Neural crest cell (in vitro differentiated cells): ENCODE data around the gene SF1. TPM values are rescaled to one million over a fixed set of nuclear protein-coding genes. Genes with fewer than 3 reads are reported as not detected.

Experiments used
- DNase-seq: peaks from one replicate; pipeline ENCODE4 v3.0.0; 2021; ENCODE audit warnings: low read depth, mixed read lengths, low spot score
- H3K27ac Mint-ChIP-seq: one replicate; pipeline ENCODE4 v1.8.0; 2021; ENCODE audit warnings: mild to moderate bottlenecking, mixed read lengths; ENCODE audit not compliant: unreplicated experiment
- H3K27me3 Mint-ChIP-seq: 2 replicates; pipeline ENCODE4 v1.8.0; 2021; ENCODE audit warnings: low read depth, mild to moderate bottlenecking, mixed read lengths
- H3K36me3 Mint-ChIP-seq: 2 replicates; pipeline ENCODE4 v1.8.0; 2021; ENCODE audit warnings: low read depth, mild to moderate bottlenecking, mixed read lengths
- H3K4me1 Mint-ChIP-seq: 2 replicates; pipeline ENCODE4 v1.8.0; 2021; ENCODE audit warnings: mixed read lengths
- H3K4me3 Mint-ChIP-seq: one replicate; pipeline ENCODE4 v1.8.0; 2021; ENCODE audit warnings: mild to moderate bottlenecking, mixed read lengths
- H3K9me3 Mint-ChIP-seq: 2 replicates; pipeline ENCODE4 v1.8.0; 2021; ENCODE audit warnings: mixed read lengths
- total RNA-seq: library from RNA; stranded (reverse); gene quantifications from 2 replicates; pipeline ENCODE4 v1.2.1, GENCODE V29; 2021
- TF ChIP-seq, protein P1 (sequence below): fragments of 200-600 bp; sonication (generic); conservative IDR thresholded peaks from 2 replicates; pipeline ENCODE4 v1.5.0; 2021; ENCODE audit warnings: antibody characterized with exemption, mild to moderate bottlenecking

SF1 gene
- total RNA-seq, 1 donor from 2014 or later, result 592 TPM

DNA sequence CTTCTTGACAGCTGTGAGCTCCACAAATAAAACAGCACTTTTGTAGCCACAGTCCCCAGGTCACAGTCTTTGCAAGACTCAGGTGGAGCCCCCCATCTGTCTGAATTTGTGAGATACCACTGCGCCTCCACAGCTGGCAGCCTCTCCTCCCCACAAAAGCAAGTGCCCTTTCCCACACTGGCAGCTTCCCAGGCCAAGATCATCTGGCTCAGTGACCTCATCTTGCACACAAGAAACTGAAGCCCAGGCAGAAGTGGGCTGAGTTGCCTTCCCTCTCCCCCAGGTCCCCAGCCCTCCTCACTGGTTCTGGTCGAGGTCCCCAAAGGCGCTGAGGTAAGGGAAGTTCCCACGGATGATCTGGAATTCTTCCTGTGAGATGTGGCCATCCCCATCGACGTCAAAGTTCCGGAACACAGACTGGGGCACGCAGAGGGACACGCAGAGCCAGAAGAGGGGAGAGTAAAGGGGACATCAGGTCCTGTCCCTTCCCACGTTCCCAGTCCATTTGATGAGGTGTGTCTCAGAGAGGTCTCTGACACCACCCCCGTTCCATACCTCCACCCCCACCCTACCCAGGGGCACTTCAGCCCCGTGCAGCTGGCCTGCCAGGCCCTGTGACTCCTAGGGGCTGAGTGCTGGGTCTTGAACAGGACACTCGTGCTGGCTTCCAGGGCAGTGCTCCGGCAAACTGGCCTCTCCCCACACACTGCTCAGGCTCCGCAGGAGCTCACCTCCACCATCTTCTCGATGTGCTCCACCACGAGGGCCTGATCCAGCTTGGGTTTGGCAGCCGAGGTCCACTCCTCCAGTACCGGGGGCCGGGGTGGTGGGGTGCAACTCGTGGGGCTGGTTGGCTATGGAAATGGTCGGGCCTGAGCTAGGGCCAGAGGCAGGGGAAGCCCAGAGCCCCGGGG is 43.3 kb downstream of the SF1 start:
- no peaks in the 10 kb centered on the region for H3K36me3 Mint-ChIP-seq
- H3K9me3 Mint-ChIP-seq, result peaks cover 4% of the 10 kb centered on the region
- no peak overlapping the region for H3K27ac Mint-ChIP-seq
- TF ChIP-seq, protein P1, sequence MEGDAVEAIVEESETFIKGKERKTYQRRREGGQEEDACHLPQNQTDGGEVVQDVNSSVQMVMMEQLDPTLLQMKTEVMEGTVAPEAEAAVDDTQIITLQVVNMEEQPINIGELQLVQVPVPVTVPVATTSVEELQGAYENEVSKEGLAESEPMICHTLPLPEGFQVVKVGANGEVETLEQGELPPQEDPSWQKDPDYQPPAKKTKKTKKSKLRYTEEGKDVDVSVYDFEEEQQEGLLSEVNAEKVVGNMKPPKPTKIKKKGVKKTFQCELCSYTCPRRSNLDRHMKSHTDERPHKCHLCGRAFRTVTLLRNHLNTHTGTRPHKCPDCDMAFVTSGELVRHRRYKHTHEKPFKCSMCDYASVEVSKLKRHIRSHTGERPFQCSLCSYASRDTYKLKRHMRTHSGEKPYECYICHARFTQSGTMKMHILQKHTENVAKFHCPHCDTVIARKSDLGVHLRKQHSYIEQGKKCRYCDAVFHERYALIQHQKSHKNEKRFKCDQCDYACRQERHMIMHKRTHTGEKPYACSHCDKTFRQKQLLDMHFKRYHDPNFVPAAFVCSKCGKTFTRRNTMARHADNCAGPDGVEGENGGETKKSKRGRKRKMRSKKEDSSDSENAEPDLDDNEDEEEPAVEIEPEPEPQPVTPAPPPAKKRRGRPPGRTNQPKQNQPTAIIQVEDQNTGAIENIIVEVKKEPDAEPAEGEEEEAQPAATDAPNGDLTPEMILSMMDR, result no peak
- DNase-seq, result no peak
- peaks cover 25% of the 10 kb centered on the region for H3K27me3 Mint-ChIP-seq
- peaks cover 8% of the 10 kb centered on the region for H3K4me1 Mint-ChIP-seq
- no peak overlapping the region for H3K4me3 Mint-ChIP-seq

DNA sequence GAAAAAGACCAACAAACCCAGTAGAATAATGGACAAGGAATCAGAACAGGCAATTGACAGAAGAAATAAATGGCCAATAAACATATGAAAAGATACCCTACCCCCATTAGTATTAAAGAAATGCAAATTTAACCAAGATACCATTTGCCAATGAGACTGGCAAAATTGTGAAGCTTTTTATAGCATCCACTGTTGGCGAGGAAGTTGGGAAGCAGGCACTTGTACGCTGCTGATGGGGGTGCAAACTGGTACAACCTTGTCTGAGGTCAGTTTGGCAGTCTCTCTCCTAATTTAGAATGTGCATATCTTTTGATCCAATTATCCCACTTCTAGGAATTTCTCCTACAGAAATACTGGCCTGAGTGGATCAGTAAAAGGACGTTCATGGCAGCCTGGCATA is 46.7 kb downstream of the SF1 start:
- DNase-seq, result no peak
- H3K4me1 Mint-ChIP-seq, result peaks cover 15% of the 10 kb centered on the region
- H3K36me3 Mint-ChIP-seq, result no peaks in the 10 kb centered on the region
- peaks cover 4% of the 10 kb centered on the region for H3K9me3 Mint-ChIP-seq
- H3K27me3 Mint-ChIP-seq, result peaks cover 10% of the 10 kb centered on the region
- no peak overlapping the region for H3K27ac Mint-ChIP-seq
- H3K4me3 Mint-ChIP-seq, result no peak overlapping the region
- TF ChIP-seq, protein P1, result no peak

DNA sequence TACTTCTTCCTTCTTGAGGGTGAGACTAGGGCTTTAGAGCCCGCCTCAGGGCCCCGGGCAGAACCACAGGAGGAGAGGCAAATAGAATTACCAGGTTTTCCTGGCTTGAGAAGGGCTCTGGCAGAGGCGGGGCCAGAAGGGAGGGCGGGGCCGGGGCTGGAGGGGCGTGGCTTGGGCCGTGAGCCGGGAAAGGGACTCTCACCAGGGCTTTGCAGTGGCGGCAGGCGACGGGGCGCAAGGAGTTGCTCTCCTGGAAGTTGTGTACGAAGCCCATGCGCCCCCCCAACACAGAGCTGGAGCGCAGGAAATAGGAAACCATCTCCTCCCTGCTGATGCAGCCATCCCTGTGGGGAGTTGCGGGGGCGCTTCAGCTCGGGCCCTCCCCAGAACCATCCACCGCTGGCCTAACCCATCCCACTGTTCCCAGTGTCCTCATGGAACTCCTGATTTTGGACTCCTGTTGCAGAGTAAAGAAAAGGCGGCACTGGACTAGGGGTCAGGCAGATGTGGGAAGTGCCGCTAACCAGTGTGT is 48.4 kb downstream of the SF1 start:
- H3K4me3 Mint-ChIP-seq, result peak overlapping the region; percentile 14
- no peaks in the 10 kb centered on the region for H3K36me3 Mint-ChIP-seq
- TF ChIP-seq, protein P1, result no peak
- no peak overlapping the region for H3K27ac Mint-ChIP-seq
- peaks cover 10% of the 10 kb centered on the region for H3K27me3 Mint-ChIP-seq
- peak; percentile 59 for DNase-seq
- peaks cover 22% of the 10 kb centered on the region for H3K4me1 Mint-ChIP-seq
- H3K9me3 Mint-ChIP-seq, result no peaks in the 10 kb centered on the region

DNA sequence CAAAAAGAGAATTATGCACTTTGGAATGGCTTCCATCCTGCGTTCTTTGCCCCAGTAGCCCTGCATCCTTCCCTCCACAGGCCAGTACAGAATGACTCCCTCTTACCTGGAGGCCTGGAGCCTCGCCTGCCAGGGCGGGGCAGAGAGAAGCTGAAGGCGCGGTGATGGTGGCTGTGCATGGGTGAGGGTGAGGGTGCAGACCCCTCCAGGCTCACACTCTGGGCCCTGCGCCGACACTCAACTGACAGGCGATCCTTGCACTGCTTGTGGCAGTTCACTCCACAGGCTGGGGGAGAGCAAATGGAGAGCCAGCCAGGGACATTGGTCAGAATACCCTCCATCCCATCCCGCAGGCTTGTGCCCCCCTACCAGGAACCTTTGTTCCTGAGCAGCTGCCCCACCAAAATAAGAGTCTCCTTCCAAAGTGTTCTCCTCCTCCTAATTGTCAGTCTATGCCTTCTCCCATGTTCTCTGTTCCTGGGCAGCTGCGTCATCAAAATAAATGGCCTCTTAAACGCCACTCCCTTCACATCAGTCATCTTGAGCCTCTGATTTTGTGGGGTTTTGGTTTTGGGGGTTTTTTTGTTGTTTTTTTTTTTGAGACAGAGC is 49.5 kb downstream of the SF1 start:
- Mint-ChIP-seq H3K9me3 (no peaks in the 10 kb centered on the region), H3K27ac (no peak overlapping the region), H3K4me1 (peaks cover 32% of the 10 kb centered on the region), H3K4me3 (no peak overlapping the region), H3K27me3 (peaks cover 16% of the 10 kb centered on the region), H3K36me3 (no peaks in the 10 kb centered on the region)
- no peak for DNase-seq
- TF ChIP-seq, protein P1, result no peak

DNA sequence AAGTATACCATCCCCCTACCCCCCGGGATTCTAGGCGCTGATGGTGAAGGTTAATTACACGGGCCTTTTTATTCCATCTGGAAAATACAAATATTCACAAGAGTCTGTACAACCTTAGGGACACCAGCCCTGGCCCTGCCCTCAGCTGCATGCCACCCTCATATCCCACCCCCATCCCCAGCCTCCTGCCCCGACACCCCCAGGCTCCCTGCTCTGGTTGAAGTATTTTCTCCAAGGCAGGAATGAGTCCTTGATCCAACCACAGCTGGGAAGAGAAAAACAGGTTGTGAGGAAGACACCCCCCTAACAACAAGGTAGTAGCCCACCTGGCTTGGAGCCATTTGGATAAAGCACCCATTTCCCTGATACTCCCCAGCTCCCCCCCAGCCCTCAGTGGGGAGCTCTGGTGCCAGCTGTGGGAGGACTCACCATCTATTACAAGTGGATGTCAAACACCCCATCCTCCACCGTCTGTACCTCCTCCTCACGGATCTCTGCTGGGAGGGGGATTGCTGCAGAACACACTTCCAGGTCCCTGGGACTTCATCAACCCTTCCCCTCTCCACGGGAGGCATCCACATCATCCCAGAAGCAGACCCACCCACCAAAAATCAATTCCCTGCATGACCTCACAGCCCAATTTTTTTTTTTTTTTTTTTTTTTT is 51.3 kb downstream of the SF1 start:
- Mint-ChIP-seq H3K27me3 (peaks cover 24% of the 10 kb centered on the region), H3K4me3 (peak overlapping the region; percentile 58), H3K9me3 (no peaks in the 10 kb centered on the region), H3K36me3 (no peaks in the 10 kb centered on the region), H3K27ac (no peak overlapping the region), H3K4me1 (peaks cover 32% of the 10 kb centered on the region)
- DNase-seq, result no peak
- TF ChIP-seq, protein P1, result no peak
